Limb (tissue), 2 donors: ENCODE measurements around the gene NOMO2.
"Not testable (repeated sequence)": the region's sequence is repeated elsewhere in the genome, so short reads cannot be mapped to it uniquely, and the experiment has no call there.

Experiments used
- DNase-seq, 2 donors: peaks; one replicate each; pipeline ENCODE4 v3.0.0-alpha.2; 2016; ENCODE audit errors: extremely low spot score in 2 of 2

NOMO2 gene

GRCh38 chr16:18522637-18523036 lies 39.3 kb downstream of the NOMO2 start:
- DNase-seq, result not testable (repeated sequence)

- DNase-seq, result not testable (repeated sequence)
Observed at GRCh38 chr16:18521445-18522181, 40.3 kb downstream of the NOMO2 start.

GRCh38 chr16:18518536-18519283 lies 43.2 kb downstream of the NOMO2 start:
- not testable (repeated sequence) for DNase-seq

DNA sequence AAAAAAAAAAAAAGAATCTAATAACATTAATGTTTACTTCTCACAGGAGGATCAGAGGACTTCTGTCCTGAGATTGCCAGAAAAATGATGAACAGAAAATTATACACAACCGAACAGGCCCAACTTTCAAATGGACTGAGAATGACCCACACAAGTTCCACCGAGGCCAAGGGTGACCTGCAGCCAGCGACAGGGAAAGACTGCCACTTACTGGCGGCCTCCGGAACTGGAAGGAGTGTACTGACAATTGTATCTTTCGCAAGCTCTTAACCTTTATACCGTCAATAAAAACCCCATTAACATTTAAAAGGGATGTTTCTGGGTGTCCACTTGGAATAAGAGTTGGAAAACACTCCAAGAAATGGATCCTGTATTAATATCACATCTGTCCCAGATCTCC lies 63.5 kb downstream of the NOMO2 start:
- DNase-seq, result not testable (repeated sequence)

DNA sequence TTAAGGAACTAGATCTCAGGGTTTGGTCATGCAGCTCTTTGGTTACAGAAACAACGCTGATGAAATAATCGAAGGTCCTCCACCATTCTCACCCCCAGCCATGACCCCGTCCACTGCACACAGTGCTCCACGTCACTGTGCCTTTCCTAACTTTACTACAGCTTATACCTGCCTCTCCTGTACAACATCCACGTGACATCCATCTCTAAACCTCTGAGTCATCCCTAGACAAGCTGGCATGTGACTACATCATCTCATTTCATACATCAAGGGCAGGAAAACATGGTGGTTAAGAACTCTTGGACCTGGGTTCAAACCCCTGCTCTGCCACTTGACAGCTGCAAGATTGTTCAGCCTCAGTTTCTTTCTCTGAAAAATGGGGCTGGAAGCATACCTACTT lies 64.9 kb downstream of the NOMO2 start:
- DNase-seq, result not testable (repeated sequence)

GRCh38 chr16:18492118-18492897 lies 69.6 kb downstream of the NOMO2 start:
- DNase-seq, result not testable (repeated sequence)

DNA sequence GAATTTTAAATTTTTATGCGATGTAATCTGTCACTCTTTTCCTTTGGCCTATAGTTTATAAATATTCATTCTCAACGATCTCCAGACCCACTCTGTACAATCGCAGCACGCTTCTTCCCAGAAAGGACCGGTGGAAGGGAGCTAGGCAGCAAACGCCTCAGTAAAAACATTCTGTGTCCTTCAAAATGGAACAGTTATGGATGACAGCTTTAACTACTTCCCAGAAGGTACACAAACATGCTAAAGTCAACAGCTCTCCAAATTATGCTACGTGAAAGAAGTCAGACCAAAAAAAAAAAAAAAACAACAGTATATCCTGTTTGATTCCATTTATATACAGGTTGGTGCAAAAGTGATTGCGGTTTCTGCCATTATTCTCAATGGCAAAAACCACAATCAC lies 125.9 kb downstream of the NOMO2 start:
- not testable (repeated sequence) for DNase-seq

GRCh38 chr16:18415827-18416226 lies 146.1 kb downstream of the NOMO2 start:
- not testable (repeated sequence) for DNase-seq

DNA sequence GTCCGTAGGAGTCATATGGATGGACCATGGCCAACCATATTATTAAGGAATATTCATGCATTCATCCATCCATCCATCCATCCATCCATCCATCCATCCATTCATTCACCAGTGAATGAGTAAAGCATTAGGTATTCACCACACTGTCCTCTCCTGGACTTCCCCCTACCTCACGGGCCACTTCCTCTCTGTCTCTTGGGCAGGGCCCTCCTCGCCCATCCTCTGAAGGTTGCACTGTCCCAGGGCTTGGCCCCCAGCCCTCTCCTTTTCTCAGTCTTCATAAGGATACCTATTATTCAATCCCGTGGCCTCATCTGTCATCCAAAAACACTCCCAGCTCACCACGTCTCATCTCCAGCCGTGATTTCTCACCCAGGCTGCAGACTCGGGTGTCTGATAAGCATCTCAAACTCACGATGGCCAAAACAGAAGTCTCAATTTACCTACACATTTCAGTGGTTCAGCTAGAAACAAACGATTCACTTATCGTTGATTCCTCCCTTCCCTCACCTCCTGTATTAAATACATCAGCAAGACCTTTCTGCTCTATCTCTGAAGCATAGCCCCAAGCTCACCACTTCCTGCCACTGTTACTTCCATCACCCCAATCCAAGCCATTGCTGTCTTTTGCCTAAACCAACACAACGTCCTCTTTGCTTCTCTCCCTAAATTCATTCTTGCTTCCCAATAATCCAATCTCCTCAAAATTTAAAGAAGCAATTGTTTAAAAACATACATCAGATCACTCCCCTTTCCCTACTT lies 152.2 kb downstream of the NOMO2 start:
- DNase-seq, result not testable (repeated sequence)

DNA sequence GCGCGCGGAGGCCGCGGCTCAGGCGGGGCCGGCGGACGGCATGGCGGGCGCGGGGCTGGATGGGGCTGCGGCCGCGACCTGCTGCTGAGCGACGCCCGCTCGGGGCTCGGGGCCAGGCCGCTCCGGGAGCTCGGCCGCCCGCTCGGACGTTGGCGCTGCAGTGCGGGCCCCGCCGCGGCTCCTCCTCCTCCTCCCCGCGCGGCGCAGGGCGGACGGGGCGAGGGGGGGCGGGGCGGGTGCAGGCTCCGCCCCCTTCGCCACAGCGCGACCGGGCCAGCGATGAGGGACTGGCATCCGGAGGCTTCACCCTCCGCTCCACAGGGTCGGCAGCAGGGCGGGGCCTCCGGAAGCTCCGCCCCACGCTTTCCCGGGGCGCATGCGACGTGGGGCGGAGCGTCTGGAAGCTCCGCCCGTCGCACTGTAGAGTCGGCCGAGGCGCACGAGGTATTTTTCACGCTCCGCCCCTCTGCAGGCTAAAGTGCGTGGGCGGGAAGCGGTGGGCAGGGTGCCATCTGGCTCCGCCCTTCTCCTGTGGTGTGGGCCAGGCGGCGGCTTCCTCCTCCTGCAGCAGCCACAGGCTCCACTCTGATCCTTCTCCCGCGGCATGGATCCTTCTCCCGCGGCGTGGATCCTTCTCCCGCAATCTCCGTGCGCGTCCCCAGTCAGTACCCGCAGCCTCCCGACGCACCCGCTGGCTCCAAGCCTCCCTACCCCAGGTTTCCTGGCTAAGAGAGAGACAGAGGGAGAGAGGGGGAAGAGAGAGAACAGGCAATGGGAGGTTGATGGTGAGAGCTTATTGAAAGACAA lies 159.8 kb downstream of the NOMO2 start:
- not testable (repeated sequence) for DNase-seq

GRCh38 chr16:18401159-18401558 lies 160.7 kb downstream of the NOMO2 start:
- DNase-seq, result not testable (repeated sequence)

DNA sequence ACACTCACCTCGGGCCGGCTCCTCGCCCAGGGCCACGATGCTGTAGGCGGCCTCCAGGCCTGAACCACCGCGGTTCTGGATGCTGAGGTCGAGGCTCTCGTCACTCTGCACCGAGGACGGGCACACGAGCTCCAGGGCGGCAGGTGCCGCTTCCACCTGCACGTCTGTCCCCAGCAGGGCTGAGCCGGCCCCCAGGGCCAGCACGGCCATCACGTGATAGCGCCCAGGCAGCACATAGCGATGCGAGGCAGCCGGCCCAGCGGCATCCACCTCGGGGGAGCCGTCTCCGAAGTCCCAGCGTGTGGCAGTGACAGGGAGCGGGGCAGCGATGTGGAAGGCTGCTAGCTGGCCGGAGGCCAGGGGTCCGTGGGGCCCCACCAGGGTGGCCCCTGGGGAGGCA lies 167.5 kb downstream of the NOMO2 start:
- DNase-seq, result not testable (repeated sequence)

- DNase-seq, result not testable (repeated sequence)
Observed at GRCh38 chr16:18387767-18388166, 174.1 kb downstream of the NOMO2 start.

GRCh38 chr16:18386517-18386916 lies 175.4 kb downstream of the NOMO2 start:
- DNase-seq, result not testable (repeated sequence)

GRCh38 chr16:18385285-18385684 lies 176.6 kb downstream of the NOMO2 start:
- not testable (repeated sequence) for DNase-seq

- DNase-seq, result not testable (repeated sequence)
Observed at GRCh38 chr16:18384869-18385268, 177.0 kb downstream of the NOMO2 start.

GRCh38 chr16:18384098-18384636 lies 177.7 kb downstream of the NOMO2 start:
- DNase-seq, result not testable (repeated sequence)

GRCh38 chr16:18382696-18383095 lies 179.2 kb downstream of the NOMO2 start:
- DNase-seq, result not testable (repeated sequence)
